Activated T-helper 1 cell treated with Interleukin-2 at 50 U/mL for 16 hours (primary cell): ENCODE data around the gene PBX1.

Source experiments
- DNase-seq: peaks from one replicate; pipeline ENCODE4 v3.0.0-alpha.2; 2020; ENCODE audit warnings: low read depth

PBX1 gene

GRCh38 chr1:164725401-164725800, 166.4 kb downstream of the PBX1 start:
- no peak for DNase-seq

DNA sequence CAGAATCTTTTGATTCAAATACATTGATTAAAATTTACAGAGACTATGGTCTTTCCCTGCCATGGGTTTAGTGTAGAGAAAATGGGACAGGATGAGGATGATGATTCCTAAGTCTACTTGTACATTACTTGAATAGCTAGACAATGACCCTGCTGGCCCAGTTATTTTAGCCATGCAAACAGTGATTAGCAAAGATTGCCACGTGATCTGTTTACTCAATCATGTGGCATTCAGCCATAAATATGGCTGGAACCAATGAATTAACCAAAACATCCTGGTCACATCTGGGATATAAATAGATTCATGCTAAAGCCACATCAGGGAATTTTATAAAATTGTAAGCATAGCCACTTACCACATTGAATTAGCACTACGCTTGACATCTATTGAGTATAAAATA, 167.3 kb downstream of the PBX1 start:
- no peak for DNase-seq

GRCh38 chr1:164728719-164729118, 169.7 kb downstream of the PBX1 start:
- no peak for DNase-seq

DNA sequence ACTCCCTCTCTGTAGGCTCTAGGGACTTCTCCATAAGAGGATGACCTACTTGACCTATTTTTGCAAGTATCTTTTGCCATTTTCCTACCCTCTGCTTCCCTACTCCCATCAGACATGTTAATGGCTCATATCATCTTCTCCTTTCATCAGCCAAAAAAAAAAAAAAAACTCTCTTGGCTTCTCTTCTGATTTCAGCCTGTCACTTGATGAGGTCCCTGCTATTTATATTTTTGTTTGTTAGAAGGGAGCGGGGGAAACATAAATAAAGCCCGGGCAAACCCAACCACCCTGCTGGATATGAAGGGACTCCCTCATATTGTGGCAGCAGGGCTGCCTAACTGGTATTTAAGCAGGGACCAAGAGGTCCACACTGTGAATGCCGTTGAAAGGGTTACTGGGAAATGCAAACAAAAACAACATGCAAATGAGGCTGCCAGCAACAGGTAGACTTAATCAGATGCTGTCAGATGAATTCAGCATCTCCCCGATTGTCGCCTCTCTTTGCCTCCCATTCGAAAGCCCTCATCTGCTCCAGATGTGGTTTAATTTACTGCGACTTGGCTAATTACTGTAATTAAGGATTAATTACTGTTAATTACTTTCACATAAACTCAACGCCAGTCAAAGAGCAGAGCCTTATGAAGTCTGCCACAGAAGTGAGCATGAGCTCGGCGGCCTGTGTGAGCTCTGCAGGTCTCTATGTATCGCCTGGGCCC, 172.3 kb downstream of the PBX1 start:
- no peak for DNase-seq

DNA sequence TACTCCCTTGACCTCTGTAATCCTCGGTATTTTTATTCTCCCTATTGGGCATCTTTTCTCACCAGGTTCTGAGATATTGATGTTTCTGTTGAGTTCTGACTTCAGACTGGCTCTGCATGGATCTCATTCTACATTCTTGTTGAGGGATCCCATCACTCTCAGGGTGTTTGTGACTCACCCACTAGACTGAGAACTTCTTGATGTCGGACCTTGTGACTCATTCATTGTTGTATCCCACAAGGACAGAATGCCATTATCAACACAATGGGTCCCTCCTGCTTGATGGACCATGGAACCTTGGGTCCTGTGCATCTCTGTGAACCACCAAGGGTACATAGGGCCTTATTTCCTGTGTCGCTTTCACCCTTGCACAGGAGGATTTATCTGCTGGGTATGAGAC, 174.1 kb downstream of the PBX1 start:
- DNase-seq: no peak

GRCh38 chr1:164733734-164734133, 174.8 kb downstream of the PBX1 start:
- no peak for DNase-seq

- DNase-seq: no peak
These were observed 176.5 kb downstream of the PBX1 start for GRCh38 chr1:164735315-164736052.

- no peak for DNase-seq
These were observed 177.2 kb downstream of the PBX1 start for GRCh38 chr1:164736137-164736536.

GRCh38 chr1:164739189-164739588, 180.2 kb downstream of the PBX1 start:
- no peak for DNase-seq

GRCh38 chr1:164740000-164740526, 181.1 kb downstream of the PBX1 start:
- DNase-seq: no peak

DNA sequence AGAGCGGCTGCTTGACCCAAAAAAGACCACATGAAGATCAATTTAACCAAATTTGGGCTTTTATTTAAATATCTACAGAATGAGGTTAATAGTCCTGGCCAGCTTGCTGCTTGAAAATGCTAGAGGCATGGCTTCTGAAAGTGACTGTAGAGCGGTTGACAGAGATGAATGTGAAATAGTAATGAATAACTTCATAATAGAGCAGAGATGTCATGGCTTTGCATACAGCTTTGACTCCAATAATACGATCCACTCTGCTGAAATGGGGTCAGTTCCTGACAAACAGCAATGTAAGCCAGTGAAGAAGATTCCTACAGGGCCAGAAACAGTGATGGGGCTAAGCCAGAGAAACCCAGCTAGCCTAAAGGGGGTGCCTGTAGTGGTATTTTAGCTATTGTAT, 183.8 kb downstream of the PBX1 start:
- no peak for DNase-seq

DNA sequence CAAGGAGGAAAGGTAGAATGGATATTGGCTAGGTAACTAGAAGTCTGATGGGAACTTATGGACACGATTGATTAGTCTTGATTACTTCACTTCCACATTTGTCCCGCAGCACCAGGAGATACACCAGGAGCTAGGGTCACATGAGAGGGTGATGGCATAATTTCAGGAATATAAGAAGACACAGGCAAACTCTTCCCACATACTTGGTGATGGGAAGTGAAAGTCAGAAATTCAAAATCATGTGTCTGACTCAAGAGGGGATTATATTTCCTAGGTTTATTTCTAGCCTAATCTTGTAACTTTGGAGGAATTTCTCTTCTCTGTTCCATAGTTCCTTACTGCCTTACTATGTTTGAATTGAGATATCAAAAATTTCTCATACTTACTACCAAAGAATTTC, 185.0 kb downstream of the PBX1 start:
- no peak for DNase-seq

DNA sequence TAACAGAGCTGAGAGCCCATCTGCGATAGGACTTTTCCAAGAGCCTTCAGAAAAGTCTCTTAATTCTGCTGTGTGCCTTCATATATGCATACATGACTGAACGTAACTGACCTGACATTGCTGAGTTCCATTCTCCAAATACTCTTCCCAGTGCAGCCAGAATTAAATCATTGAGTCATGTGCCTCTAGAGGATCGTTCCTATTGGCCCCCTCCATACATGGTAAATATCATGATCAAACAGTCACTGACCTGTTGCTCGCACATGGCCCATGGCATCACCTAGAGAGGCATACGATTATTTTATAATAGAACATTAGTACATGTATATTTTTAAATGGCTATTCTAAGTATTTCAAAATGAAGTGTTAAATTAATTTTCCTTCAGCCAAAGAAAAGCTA, 186.8 kb downstream of the PBX1 start:
- DNase-seq: no peak

DNA sequence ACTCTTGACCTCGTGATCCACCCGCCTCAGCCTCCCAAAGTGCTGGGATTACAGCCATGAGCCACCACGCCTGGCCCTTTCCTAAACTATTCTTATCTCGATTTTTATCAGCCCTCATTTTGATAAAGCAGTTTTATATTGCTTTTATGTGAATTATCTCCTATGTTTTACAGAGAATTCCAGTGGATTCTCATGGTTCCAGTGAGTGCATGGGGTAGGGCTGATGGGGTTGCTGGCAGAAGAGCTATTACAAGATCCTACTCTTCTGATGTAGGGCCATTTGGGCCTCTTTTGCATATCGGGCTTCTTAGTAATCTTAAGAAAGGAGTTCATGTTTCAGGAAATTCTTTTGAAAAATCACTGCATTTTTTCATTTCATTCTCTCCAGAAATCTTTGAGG, 187.6 kb downstream of the PBX1 start:
- DNase-seq: no peak

GRCh38 chr1:164748253-164748899, 189.4 kb downstream of the PBX1 start:
- no peak for DNase-seq

- no peak for DNase-seq
These were observed 194.6 kb downstream of the PBX1 start for GRCh38 chr1:164753521-164754077.

DNA sequence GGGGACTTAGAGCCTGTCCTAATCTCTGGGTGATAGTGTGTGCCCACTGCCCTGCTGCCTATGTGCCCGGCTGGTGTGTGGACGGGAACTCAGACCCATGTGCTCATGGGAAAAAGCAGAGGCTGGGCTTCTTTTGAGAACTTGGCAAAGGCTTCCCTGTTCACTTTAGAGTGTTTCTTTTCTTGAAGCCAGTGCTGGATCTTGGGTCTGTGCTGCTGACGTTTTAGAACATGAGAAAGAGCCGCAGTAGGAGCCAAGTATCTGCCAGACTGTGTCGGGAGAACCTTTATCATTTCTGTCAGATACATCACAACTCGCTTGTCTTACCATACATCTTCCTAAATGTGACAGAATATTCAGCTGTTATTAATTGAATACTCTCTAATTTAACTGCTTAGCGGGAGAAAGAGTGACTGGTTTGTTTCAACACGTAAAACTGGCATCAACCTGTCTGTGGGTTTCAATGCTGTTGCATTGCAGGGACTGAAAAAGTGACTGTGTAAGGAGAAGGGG, 195.2 kb downstream of the PBX1 start:
- no peak for DNase-seq

DNA sequence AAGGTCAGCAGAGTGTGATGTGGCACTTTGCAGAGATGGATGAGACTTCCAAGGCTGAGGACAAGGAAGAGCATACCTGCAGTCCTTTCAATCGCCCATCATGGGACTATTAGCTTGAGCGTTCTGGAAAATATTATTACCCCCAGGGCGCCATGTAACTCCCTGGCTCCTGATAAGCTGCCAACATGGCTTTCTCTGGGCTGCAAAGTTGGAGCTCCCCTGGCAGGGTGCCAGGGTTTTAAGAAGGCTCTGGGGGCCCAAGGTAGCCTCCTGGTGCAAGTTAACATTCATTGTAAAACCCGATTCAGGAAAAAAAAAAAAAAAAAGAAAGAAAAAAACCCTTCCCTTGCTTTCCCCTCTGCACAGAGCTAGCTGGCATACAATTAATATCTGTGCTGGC, 196.7 kb downstream of the PBX1 start:
- no peak for DNase-seq

GRCh38 chr1:164756741-164757140, 197.8 kb downstream of the PBX1 start:
- no peak for DNase-seq

GRCh38 chr1:164757625-164758024, 198.6 kb downstream of the PBX1 start:
- no peak for DNase-seq

DNA sequence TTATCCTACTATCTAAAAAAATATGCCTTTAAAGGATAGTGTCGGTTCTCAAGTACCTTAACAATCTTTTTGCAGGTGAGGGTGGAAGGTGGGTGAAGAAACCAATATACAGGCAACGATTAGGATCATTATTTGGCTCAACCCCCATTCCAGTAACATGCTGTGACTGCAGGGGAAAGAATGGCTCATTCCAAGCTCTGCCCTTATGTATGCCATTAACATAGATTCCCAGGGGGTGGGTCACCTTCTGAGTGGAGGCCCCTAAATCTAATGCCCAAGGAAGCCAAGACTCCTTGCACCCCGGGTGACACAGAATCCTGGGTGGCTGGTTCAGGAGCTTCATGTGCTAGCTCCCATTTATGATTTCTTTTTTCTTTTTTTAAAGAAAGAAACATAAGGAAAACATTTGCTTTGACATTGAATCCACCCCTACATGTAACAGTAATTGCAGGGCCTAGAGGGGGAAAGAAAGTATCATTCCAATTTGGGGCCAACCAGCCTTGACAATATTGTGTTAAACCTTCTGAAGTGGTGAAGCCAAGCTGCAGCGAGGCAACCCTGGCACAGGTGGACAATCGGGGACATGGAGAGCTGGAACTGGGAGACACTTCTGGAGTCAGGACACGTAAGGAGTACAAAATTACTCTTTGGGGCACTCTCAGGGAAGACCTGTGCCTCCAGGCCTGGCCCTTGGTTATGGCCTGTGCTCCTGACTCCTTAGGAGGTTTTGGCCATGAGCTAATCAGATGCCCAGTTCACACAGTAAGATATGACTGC, 200.3 kb downstream of the PBX1 start:
- DNase-seq: no peak

DNA sequence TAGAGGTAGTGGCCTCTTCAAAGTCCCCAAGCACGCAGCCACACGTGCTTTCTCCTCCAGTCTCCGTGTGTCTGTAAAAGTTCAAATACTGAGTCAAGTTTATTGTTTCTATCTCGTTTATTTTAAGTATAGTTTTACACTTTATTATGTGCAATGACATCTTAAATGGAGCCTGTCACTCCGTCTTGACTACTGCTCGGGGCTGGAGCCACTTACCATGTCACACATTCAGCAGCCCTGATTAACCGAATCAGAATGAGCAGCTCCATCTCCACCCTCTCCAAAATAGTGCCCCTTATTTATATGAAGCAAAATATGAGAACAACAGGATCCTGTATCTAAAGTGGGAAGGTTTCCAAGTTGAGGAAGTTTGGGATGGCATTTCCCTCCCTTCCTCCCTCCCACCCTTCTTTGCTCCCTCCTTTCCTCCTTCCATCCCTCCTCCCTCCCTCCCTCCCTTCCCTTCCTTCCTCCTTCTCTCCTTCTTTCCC, 201.0 kb downstream of the PBX1 start:
- no peak for DNase-seq
